Testis (tissue), 3 donors: ENCODE data around the gene PRPF6. TPM values are rescaled to one million over a fixed set of nuclear protein-coding genes. Genes with fewer than 3 reads are reported as not detected.

Experiments
- DNase-seq: peaks from one replicate; pipeline ENCODE4 v3.0.0-alpha.2; 2019
- H3K27ac ChIP-seq, 2 donors: fragments of 200-600 bp; sonication (generic); one replicate each; pipeline ENCODE4 v1.5.1; 2019
- H3K27me3 ChIP-seq: fragments of 200-600 bp; sonication (generic); one replicate; pipeline ENCODE4 v1.5.1; 2019
- H3K36me3 ChIP-seq: fragments of 200-600 bp; sonication (generic); one replicate; pipeline ENCODE4 v1.5.1; 2017; ENCODE audit warnings: low read depth; ENCODE audit errors: missing control alignments
- H3K4me1 ChIP-seq: fragments of 200-600 bp; sonication (generic); one replicate; pipeline ENCODE4 v1.5.1; 2019
- H3K4me3 ChIP-seq, 2 donors: fragments of 200-600 bp; sonication (generic); one replicate each; pipeline ENCODE4 v1.5.1; 2017 to 2019
- H3K9me3 ChIP-seq: fragments of 200-600 bp; sonication (generic); one replicate; pipeline ENCODE4 v1.5.1; 2017
- CTCF ChIP-seq, 3 experiments: fragments of 450-650 bp in 2 of 3; fragments of 200-600 bp in 1 of 3; sonication (generic) in 1 of 3; IDR thresholded peaks; one replicate each; pipeline ENCODE4 v1.5.1; 2016 to 2019; ENCODE audit warnings: antibody characterized with exemption in 3 of 3, mild to moderate bottlenecking in 2 of 3, moderate library complexity in 1 of 3
- POLR2A ChIP-seq: fragments of 450-650 bp; IDR thresholded peaks from one replicate; pipeline ENCODE4 v1.6.1; 2017; ENCODE audit warnings: antibody characterized with exemption, mild to moderate bottlenecking, moderate library complexity
- WGBS, 2 donors: methylation state at CpG; one replicate each; pipeline ENCODE4 v1.1.5; 2018; 5-methylcytosine and 5-hydroxymethylcytosine counted together
- intact Hi-C: fragments of 100-400 bp; cut with DNase I; formaldehyde crosslinking; loops from one replicate; pipeline ENCODE4 v1.15.1; 2023; ENCODE audit warnings: low total_unique reads
- polyA plus RNA-seq: library from polyadenylated mRNA; stranded (reverse); fragments of 350-450 nt; fragmentation: Illumina TruSeq; extraction: RNeasy Lipid Tissue Mini Kit (QIAGEN cat#74804); gene quantifications from one replicate; pipeline ENCODE4 v1.2.3, GENCODE V29; 2014; ENCODE audit warnings: low read depth, low replicate concordance; ENCODE audit not compliant: insufficient read depth
- total RNA-seq, 2 donors: library from RNA; depleted of rRNA; stranded (reverse); fragments of >200 nt; gene quantifications; one replicate each; pipeline ENCODE4 v1.2.3, GENCODE V29; 2016

The PRPF6 gene
- total and polyA plus RNA-seq, 3 donors from 2014 or later: 106 to 114 (median 107) TPM

GRCh38 chr20:64064145-64064698, 83.3 kb downstream of the PRPF6 start:
- Histone ChIP-seq H3K27me3 (no peaks in the 10 kb centered on the region), H3K4me1 (peaks cover 20% of the 10 kb centered on the region), H3K36me3 (no peaks in the 10 kb centered on the region), H3K27ac (peak overlapping the region; percentile 65 to 85), H3K9me3 (no peaks in the 10 kb centered on the region), H3K4me3 (peak overlapping the region; percentile 86 to 91)
- TF ChIP-seq CTCF (IDR thresholded peaks at IDR 0.05) (no peak), POLR2A (no peak)
- intact Hi-C loops: no loop called here
- 14% methylated on average over 10 to 12 of the region's 12 CpGs for WGBS, 2 donors
- no peak for DNase-seq

GRCh38 chr20:64065062-64065973, 84.4 kb downstream of the PRPF6 start:
- TF ChIP-seq POLR2A (no peak), CTCF (IDR thresholded peaks at IDR 0.05) (no peak)
- no peaks in the 10 kb centered on the region for H3K9me3 ChIP-seq
- H3K36me3 ChIP-seq: no peaks in the 10 kb centered on the region
- no peak overlapping the region for H3K4me3 ChIP-seq
- intact Hi-C loops: no loop called here
- no peak overlapping the region for H3K27ac ChIP-seq
- H3K27me3 ChIP-seq: no peaks in the 10 kb centered on the region
- 59 to 68% methylated on average over 27 of the region's 27 CpGs for WGBS, 2 donors
- no peak for DNase-seq
- peaks cover 20% of the 10 kb centered on the region for H3K4me1 ChIP-seq

GRCh38 chr20:64065974-64066343, 85.0 kb downstream of the PRPF6 start:
- intact Hi-C loops: no loop called here
- no peaks in the 10 kb centered on the region for H3K36me3 ChIP-seq
- WGBS, 2 donors: 59 to 80% methylated on average over 1 to 5 of the region's 5 CpGs

GRCh38 chr20:64067005-64067632, 86.2 kb downstream of the PRPF6 start:
- no peak overlapping the region for H3K27ac ChIP-seq
- no peaks in the 10 kb centered on the region for H3K9me3 ChIP-seq
- H3K4me1 ChIP-seq: peaks cover 20% of the 10 kb centered on the region
- H3K27me3 ChIP-seq: no peaks in the 10 kb centered on the region
- no peaks in the 10 kb centered on the region for H3K36me3 ChIP-seq
- no peak for DNase-seq
- no peak for TF ChIP-seq POLR2A
- TF ChIP-seq CTCF (IDR thresholded peaks at IDR 0.05): no peak
- no peak overlapping the region for H3K4me3 ChIP-seq
- intact Hi-C loops: no loop called here
- WGBS, 2 donors: 71 to 86% methylated on average over 2 to 6 of the region's 6 CpGs

More at GRCh38 chr20:64065974-64066343, 85.0 kb downstream of the PRPF6 start:
- Histone ChIP-seq H3K27me3 (no peaks in the 10 kb centered on the region), H3K9me3 (no peaks in the 10 kb centered on the region), H3K4me1 (peaks cover 20% of the 10 kb centered on the region), H3K4me3 (no peak overlapping the region), H3K27ac (no peak overlapping the region)
- TF ChIP-seq POLR2A (no peak), CTCF (IDR thresholded peaks at IDR 0.05) (no peak)
- no peak for DNase-seq
